NCI-H2196 (cell line): ENCODE data around the gene KRTAP5-1.
A peak's percentile ranks its signal among the peaks of the same experiment; 100 is the strongest.

ENCODE experiments used
- DNase-seq: peaks from one replicate; lab custom pipeline; 2025; ENCODE audit not compliant: unreplicated experiment; lab: John Stamatoyannopoulos, UW

KRTAP5-1 gene

GRCh38 chr11:1560649-1561251 is 24.3 kb downstream of the KRTAP5-1 start:
- no peak for DNase-seq

GRCh38 chr11:1560002-1560648 is 25.0 kb downstream of the KRTAP5-1 start:
- no peak for DNase-seq

- DNase-seq = peak; percentile 97
Observed at GRCh38 chr11:1559111-1559951, 25.8 kb downstream of the KRTAP5-1 start.

GRCh38 chr11:1558775-1559110 is 26.3 kb downstream of the KRTAP5-1 start:
- no peak for DNase-seq

- DNase-seq = peak; percentile 61
Observed at GRCh38 chr11:1557904-1558774, 26.9 kb downstream of the KRTAP5-1 start.

- no peak for DNase-seq
Observed at GRCh38 chr11:1557051-1557884, 27.8 kb downstream of the KRTAP5-1 start.

- no peak for DNase-seq
Observed at GRCh38 chr11:1556278-1556902, 28.7 kb downstream of the KRTAP5-1 start.

- no peak for DNase-seq
Observed at GRCh38 chr11:1555713-1556153, 29.4 kb downstream of the KRTAP5-1 start.

- no peak for DNase-seq
Observed at GRCh38 chr11:1554981-1555712, 29.9 kb downstream of the KRTAP5-1 start.

GRCh38 chr11:1553808-1554594 is 31.1 kb downstream of the KRTAP5-1 start:
- DNase-seq = peak; percentile 84

GRCh38 chr11:1549338-1550330 is 35.4 kb downstream of the KRTAP5-1 start:
- DNase-seq = no peak

- peak; percentile 71 for DNase-seq
Observed at GRCh38 chr11:1548221-1549070, 36.6 kb downstream of the KRTAP5-1 start.

GRCh38 chr11:1547467-1548098 is 37.5 kb downstream of the KRTAP5-1 start:
- no peak for DNase-seq

- DNase-seq = peak; percentile 71
Observed at GRCh38 chr11:1546536-1547466, 38.3 kb downstream of the KRTAP5-1 start.
